HepG2 (cell line): Measurements from ENCODE around the gene ZCCHC8. TPM values are rescaled to one million over a fixed set of nuclear protein-coding genes. Genes with fewer than 3 reads are reported as not detected.

ENCODE experiments used
- ISL2 ChIP-seq: sonication (generic); formaldehyde crosslinking; IDR thresholded peaks from 2 replicates; pipeline ENCODE4 v1.5.0; 2020; ENCODE audit warnings: missing genetic modification reagents
- PLRG1 ChIP-seq: fragments of 450-650 bp; conservative IDR thresholded peaks from 2 replicates; pipeline ENCODE4 v1.6.1; 2016
- PREB ChIP-seq: sonication (generic); formaldehyde crosslinking; IDR thresholded peaks from 2 replicates; pipeline ENCODE4 v1.4.0; 2020; ENCODE audit warnings: missing genetic modification reagents
- SRY ChIP-seq: sonication (generic); formaldehyde crosslinking; IDR thresholded peaks from 2 replicates; pipeline ENCODE4 v1.8.0; 2022; ENCODE audit warnings: mild to moderate bottlenecking, missing genetic modification reagents
- ZFP36L2 ChIP-seq: sonication (generic); formaldehyde crosslinking; IDR thresholded peaks from 2 replicates; pipeline ENCODE4 v1.4.0; 2020; ENCODE audit warnings: missing genetic modification reagents
- ZNF263 ChIP-seq: sonication (generic); formaldehyde crosslinking; IDR thresholded peaks from 2 replicates; pipeline ENCODE4 v1.4.0; 2020; ENCODE audit warnings: missing genetic modification reagents
- ZNF3 ChIP-seq: IDR thresholded peaks from 2 replicates; pipeline ENCODE4 v1.7.0; 2017; ENCODE audit warnings: inconsistent platforms
- ZNF33B ChIP-seq: sonication (generic); formaldehyde crosslinking; IDR thresholded peaks from 2 replicates; pipeline ENCODE4 v1.5.1; 2020; ENCODE audit warnings: mild to moderate bottlenecking, missing genetic modification reagents
- ZNF451 ChIP-seq: sonication (generic); formaldehyde crosslinking; IDR thresholded peaks from 2 replicates; pipeline ENCODE4 v1.5.0; 2020; ENCODE audit warnings: mild to moderate bottlenecking, missing genetic modification reagents
- ZNF577 ChIP-seq: sonication (generic); formaldehyde crosslinking; IDR thresholded peaks from 2 replicates; pipeline ENCODE4 v1.4.0; 2020; ENCODE audit warnings: mild to moderate bottlenecking, low read depth, missing genetic modification reagents, borderline replicate concordance
- ZNF784 ChIP-seq: sonication (generic); formaldehyde crosslinking; IDR thresholded peaks from 2 replicates; pipeline ENCODE4 v1.5.1; 2020; ENCODE audit warnings: missing genetic modification reagents, mild to moderate bottlenecking, borderline replicate concordance
- polyA plus RNA-seq, 8 experiments: library from polyadenylated mRNA; depleted of rRNA in 3 of 8; stranded (reverse) in 7 of 8; unstranded in 1 of 8; fragments of >200 nt; fragmentation: Illumina TruSeq in 4 of 8; extraction: Trizol in 4 of 8; gene quantifications; 2 replicates each; pipeline versions ENCODE4 v1.2.1 to v1.2.3, GENCODE V29; 2011 to 2016; ENCODE audit warnings: low read depth in 4 of 8, missing spikeins in 1 of 8, mixed read lengths in 1 of 8; ENCODE audit not compliant: insufficient read depth in 1 of 8
- total RNA-seq, 5 experiments: library from RNA; depleted of rRNA; stranded (reverse); fragments of >200 nt; fragmentation: Illumina TruSeq; extraction: Trizol; gene quantifications; 2 replicates each; pipeline ENCODE4 v1.2.3, GENCODE V29; 2016; ENCODE audit warnings: low read depth in 1 of 5
- TF ChIP-seq, protein P1 (sequence below): sonication (generic); formaldehyde crosslinking; IDR thresholded peaks from 2 replicates; pipeline ENCODE4; 2020; ENCODE audit warnings: missing genetic modification reagents, mild to moderate bottlenecking, borderline replicate concordance
- TF ChIP-seq, protein P2 (sequence below): sonication (generic); formaldehyde crosslinking; IDR thresholded peaks from 2 replicates; pipeline ENCODE4 v1.5.0; 2020; ENCODE audit warnings: missing genetic modification reagents
- TF ChIP-seq, protein P3 (sequence below): sonication (generic); formaldehyde crosslinking; IDR thresholded peaks from 2 replicates; pipeline ENCODE4 v1.5.0; 2020; ENCODE audit warnings: mild to moderate bottlenecking, missing genetic modification reagents, borderline replicate concordance

Gene ZCCHC8
- total and polyA plus RNA-seq, 2 of the 13 experiments (the other 11 are each of a cell fraction or from before 2014, with no cell fraction given): 18.6 to 20.9 TPM

GRCh38 chr12:122499991-122500684, 594 bp downstream of the ZCCHC8 start (continued):
- TF ChIP-seq ZNF784 (no peak), SRY (peak; percentile 42; the same call in 1 of the 2 replicates), ZNF577 (no peak), ZNF33B (CRISPR knock-in tag) (no peak), ZNF3 (CRISPR knock-in tag) (no peak), ZFP36L2 (no peak), PREB (CRISPR knock-in tag) (no peak), ISL2 (CRISPR knock-in tag) (no peak), ZNF263 (CRISPR knock-in tag) (0 out of 2 replicates have a peak, but pooled peaks have one; percentile 25), PLRG1 (no peak), ZNF451 (no peak)
- TF ChIP-seq, protein P1, sequence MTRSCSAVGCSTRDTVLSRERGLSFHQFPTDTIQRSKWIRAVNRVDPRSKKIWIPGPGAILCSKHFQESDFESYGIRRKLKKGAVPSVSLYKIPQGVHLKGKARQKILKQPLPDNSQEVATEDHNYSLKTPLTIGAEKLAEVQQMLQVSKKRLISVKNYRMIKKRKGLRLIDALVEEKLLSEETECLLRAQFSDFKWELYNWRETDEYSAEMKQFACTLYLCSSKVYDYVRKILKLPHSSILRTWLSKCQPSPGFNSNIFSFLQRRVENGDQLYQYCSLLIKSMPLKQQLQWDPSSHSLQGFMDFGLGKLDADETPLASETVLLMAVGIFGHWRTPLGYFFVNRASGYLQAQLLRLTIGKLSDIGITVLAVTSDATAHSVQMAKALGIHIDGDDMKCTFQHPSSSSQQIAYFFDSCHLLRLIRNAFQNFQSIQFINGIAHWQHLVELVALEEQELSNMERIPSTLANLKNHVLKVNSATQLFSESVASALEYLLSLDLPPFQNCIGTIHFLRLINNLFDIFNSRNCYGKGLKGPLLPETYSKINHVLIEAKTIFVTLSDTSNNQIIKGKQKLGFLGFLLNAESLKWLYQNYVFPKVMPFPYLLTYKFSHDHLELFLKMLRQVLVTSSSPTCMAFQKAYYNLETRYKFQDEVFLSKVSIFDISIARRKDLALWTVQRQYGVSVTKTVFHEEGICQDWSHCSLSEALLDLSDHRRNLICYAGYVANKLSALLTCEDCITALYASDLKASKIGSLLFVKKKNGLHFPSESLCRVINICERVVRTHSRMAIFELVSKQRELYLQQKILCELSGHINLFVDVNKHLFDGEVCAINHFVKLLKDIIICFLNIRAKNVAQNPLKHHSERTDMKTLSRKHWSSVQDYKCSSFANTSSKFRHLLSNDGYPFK: no peak
- TF ChIP-seq, protein P2, sequence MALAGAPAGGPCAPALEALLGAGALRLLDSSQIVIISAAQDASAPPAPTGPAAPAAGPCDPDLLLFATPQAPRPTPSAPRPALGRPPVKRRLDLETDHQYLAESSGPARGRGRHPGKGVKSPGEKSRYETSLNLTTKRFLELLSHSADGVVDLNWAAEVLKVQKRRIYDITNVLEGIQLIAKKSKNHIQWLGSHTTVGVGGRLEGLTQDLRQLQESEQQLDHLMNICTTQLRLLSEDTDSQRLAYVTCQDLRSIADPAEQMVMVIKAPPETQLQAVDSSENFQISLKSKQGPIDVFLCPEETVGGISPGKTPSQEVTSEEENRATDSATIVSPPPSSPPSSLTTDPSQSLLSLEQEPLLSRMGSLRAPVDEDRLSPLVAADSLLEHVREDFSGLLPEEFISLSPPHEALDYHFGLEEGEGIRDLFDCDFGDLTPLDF (CRISPR knock-in tag): no peak; the same call in 1 of the 2 replicates
- TF ChIP-seq, protein P3, sequence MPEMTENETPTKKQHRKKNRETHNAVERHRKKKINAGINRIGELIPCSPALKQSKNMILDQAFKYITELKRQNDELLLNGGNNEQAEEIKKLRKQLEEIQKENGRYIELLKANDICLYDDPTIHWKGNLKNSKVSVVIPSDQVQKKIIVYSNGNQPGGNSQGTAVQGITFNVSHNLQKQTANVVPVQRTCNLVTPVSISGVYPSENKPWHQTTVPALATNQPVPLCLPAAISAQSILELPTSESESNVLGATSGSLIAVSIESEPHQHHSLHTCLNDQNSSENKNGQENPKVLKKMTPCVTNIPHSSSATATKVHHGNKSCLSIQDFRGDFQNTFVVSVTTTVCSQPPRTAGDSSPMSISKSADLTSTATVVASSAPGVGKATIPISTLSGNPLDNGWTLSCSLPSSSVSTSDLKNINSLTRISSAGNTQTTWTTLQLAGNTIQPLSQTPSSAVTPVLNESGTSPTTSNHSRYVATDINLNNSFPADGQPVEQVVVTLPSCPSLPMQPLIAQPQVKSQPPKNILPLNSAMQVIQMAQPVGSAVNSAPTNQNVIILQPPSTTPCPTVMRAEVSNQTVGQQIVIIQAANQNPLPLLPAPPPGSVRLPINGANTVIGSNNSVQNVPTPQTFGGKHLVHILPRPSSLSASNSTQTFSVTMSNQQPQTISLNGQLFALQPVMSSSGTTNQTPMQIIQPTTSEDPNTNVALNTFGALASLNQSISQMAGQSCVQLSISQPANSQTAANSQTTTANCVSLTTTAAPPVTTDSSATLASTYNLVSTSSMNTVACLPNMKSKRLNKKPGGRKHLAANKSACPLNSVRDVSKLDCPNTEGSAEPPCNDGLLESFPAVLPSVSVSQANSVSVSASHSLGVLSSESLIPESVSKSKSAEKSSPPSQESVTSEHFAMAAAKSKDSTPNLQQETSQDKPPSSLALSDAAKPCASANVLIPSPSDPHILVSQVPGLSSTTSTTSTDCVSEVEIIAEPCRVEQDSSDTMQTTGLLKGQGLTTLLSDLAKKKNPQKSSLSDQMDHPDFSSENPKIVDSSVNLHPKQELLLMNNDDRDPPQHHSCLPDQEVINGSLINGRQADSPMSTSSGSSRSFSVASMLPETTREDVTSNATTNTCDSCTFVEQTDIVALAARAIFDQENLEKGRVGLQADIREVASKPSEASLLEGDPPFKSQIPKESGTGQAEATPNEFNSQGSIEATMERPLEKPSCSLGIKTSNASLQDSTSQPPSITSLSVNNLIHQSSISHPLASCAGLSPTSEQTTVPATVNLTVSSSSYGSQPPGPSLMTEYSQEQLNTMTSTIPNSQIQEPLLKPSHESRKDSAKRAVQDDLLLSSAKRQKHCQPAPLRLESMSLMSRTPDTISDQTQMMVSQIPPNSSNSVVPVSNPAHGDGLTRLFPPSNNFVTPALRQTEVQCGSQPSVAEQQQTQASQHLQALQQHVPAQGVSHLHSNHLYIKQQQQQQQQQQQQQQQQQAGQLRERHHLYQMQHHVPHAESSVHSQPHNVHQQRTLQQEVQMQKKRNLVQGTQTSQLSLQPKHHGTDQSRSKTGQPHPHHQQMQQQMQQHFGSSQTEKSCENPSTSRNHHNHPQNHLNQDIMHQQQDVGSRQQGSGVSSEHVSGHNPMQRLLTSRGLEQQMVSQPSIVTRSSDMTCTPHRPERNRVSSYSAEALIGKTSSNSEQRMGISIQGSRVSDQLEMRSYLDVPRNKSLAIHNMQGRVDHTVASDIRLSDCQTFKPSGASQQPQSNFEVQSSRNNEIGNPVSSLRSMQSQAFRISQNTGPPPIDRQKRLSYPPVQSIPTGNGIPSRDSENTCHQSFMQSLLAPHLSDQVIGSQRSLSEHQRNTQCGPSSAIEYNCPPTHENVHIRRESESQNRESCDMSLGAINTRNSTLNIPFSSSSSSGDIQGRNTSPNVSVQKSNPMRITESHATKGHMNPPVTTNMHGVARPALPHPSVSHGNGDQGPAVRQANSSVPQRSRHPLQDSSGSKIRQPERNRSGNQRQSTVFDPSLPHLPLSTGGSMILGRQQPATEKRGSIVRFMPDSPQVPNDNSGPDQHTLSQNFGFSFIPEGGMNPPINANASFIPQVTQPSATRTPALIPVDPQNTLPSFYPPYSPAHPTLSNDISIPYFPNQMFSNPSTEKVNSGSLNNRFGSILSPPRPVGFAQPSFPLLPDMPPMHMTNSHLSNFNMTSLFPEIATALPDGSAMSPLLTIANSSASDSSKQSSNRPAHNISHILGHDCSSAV (CRISPR knock-in tag): no peak
